Measurements from ENCODE around the gene STK40. TPM values are rescaled to one million over a fixed set of nuclear protein-coding genes. Genes with fewer than 3 reads are reported as not detected.
A peak's percentile ranks its signal among the peaks of the same experiment; 100 is the strongest.

The STK40 gene
- total RNA-seq, 1 experiment from 2014 or later, result 26.2 TPM

GRCh38 chr1:36303650-36304360 is 81.9 kb downstream of the STK40 start:
- Histone ChIP-seq H2BK20ac (ENCODE audit: low read depth, low read length, poor library complexity, severe bottlenecking) (no peak overlapping the region), H2AK5ac (ENCODE audit: insufficient read length, low read length) (no peak overlapping the region), H2BK15ac (ENCODE audit: low read depth, low read length) (no peak overlapping the region), H2BK12ac (ENCODE audit: insufficient read length, low read depth, low read length) (no peak overlapping the region), H4K5ac (ENCODE audit: insufficient read length, low read depth, low read length) (no peak overlapping the region), H4K8ac (replicated peaks; ENCODE audit: insufficient read length, low read depth, low read length) (no peak overlapping the region), H3K23me2 (ENCODE audit: insufficient read length, low read depth, low read length, poor library complexity, severe bottlenecking) (peaks cover 8% of the 10 kb centered on the region), H2AFZ (ENCODE audit: low read length) (no peak overlapping the region), H3T11ph (ENCODE audit: low read length) (no peak overlapping the region), H3K4ac (ENCODE audit: low read depth, low read length) (no peak overlapping the region), H3K14ac (ENCODE audit: insufficient read depth, low read length) (no peak overlapping the region), H3K79me2 (ENCODE audit: insufficient read depth, low read length) (no peaks in the 10 kb centered on the region), H3K56ac (ENCODE audit: insufficient read length, low read depth, low read length) (no peak overlapping the region), H4K20me1 (ENCODE audit: control insufficient read depth, insufficient read depth, insufficient read length) (no peaks in the 10 kb centered on the region), H3K9me3 (ENCODE audit: control insufficient read depth, low read depth, low read length) (no peaks in the 10 kb centered on the region), H3K27me3 (ENCODE audit: insufficient read depth, low read length) (no peaks in the 10 kb centered on the region), H3K79me1 (ENCODE audit: insufficient read depth, low read depth, low read length, poor library complexity, severe bottlenecking) (no peaks in the 10 kb centered on the region), H3K27ac (ENCODE audit: insufficient read length, low read depth, low read length) (no peak overlapping the region), H2BK5ac (ENCODE audit: insufficient read length, low read length) (no peak overlapping the region), H2BK120ac (ENCODE audit: low read depth, low read length, poor library complexity, severe bottlenecking) (no peak overlapping the region), H3K4me2 (ENCODE audit: insufficient read depth, insufficient read length, low read length) (no peak overlapping the region), H3K23ac (ENCODE audit: insufficient read length, low read depth, low read length) (no peak overlapping the region), H3K18ac (ENCODE audit: insufficient read length, low read depth, low read length) (no peak overlapping the region), H3K9ac (ENCODE audit: extremely low read depth, insufficient read length, low read length) (no peak overlapping the region), H4K91ac (ENCODE audit: insufficient read length, low read depth, low read length) (no peak overlapping the region), H3K4me1 (ENCODE audit: insufficient read depth, low read length) (peaks cover 3% of the 10 kb centered on the region; the same call in 1 of the 2 replicates)
- peak overlapping the region in 1 of 2 experiments; percentile 44; a peak in 2 of 5 replicates for H3K4me3 Mint-ChIP-seq
- H3K27ac Mint-ChIP-seq, result peak overlapping the region in 2 of 3 experiments; percentile 34 to 71; a peak in 3 of 7 replicates
- DNase-seq, result no peak
- no CpG with 5 or more reads among the region's 23 CpGs for WGBS (ENCODE audit: extremely low coverage, insufficient read length, low lambda C conversion rate)
- H3K4me1 Mint-ChIP-seq, result peaks cover 16 to 22% of the 10 kb centered on the region in 2 experiments
- H3K36me3 Mint-ChIP-seq (ENCODE audit: insufficient read depth in 1 of 3, low read depth in 3 of 3), result peaks cover 29 to 66% (median 62%) of the 10 kb centered on the region in 3 experiments; a peak in 6 of 7 replicates
- TF ChIP-seq CTCF (conservative IDR thresholded peaks at IDR 0.05), result no peak
- no peaks in the 10 kb centered on the region; the same call in 1 of the 2 replicates for H3K27me3 Mint-ChIP-seq (ENCODE audit: low read depth)
- H3K9me3 Mint-ChIP-seq, result no peaks in the 10 kb centered on the region

Data from H9 (cell line).